Neural crest cell (in vitro differentiated cells): ENCODE data around the gene HSBP1L1. TPM values are rescaled to one million over a fixed set of nuclear protein-coding genes. Genes with fewer than 3 reads are reported as not detected.

ENCODE experiments used
- DNase-seq: peaks from one replicate; pipeline ENCODE4 v3.0.0; 2021; ENCODE audit warnings: low read depth, mixed read lengths, low spot score
- H3K27ac Mint-ChIP-seq: one replicate; pipeline ENCODE4 v1.8.0; 2021; ENCODE audit warnings: mild to moderate bottlenecking, mixed read lengths; ENCODE audit not compliant: unreplicated experiment
- H3K27me3 Mint-ChIP-seq: 2 replicates; pipeline ENCODE4 v1.8.0; 2021; ENCODE audit warnings: low read depth, mild to moderate bottlenecking, mixed read lengths
- H3K36me3 Mint-ChIP-seq: 2 replicates; pipeline ENCODE4 v1.8.0; 2021; ENCODE audit warnings: low read depth, mild to moderate bottlenecking, mixed read lengths
- H3K4me1 Mint-ChIP-seq: 2 replicates; pipeline ENCODE4 v1.8.0; 2021; ENCODE audit warnings: mixed read lengths
- H3K4me3 Mint-ChIP-seq: one replicate; pipeline ENCODE4 v1.8.0; 2021; ENCODE audit warnings: mild to moderate bottlenecking, mixed read lengths
- H3K9me3 Mint-ChIP-seq: 2 replicates; pipeline ENCODE4 v1.8.0; 2021; ENCODE audit warnings: mixed read lengths
- long read RNA-seq: library from polyadenylated mRNA; unstranded; transcript quantifications from one replicate; pipeline ENCODE4 v2.0.0, GENCODE V29; 2020
- total RNA-seq: library from RNA; stranded (reverse); gene quantifications from 2 replicates; pipeline ENCODE4 v1.2.1, GENCODE V29; 2021
- TF ChIP-seq, protein P1 (sequence below): fragments of 200-600 bp; sonication (generic); conservative IDR thresholded peaks from 2 replicates; pipeline ENCODE4 v1.5.0; 2021; ENCODE audit warnings: antibody characterized with exemption, mild to moderate bottlenecking

The HSBP1L1 gene
- 0.58 TPM in 1 of 2 replicates, not detected in the other for total RNA-seq
- long read RNA-seq, result 0 reads

DNA sequence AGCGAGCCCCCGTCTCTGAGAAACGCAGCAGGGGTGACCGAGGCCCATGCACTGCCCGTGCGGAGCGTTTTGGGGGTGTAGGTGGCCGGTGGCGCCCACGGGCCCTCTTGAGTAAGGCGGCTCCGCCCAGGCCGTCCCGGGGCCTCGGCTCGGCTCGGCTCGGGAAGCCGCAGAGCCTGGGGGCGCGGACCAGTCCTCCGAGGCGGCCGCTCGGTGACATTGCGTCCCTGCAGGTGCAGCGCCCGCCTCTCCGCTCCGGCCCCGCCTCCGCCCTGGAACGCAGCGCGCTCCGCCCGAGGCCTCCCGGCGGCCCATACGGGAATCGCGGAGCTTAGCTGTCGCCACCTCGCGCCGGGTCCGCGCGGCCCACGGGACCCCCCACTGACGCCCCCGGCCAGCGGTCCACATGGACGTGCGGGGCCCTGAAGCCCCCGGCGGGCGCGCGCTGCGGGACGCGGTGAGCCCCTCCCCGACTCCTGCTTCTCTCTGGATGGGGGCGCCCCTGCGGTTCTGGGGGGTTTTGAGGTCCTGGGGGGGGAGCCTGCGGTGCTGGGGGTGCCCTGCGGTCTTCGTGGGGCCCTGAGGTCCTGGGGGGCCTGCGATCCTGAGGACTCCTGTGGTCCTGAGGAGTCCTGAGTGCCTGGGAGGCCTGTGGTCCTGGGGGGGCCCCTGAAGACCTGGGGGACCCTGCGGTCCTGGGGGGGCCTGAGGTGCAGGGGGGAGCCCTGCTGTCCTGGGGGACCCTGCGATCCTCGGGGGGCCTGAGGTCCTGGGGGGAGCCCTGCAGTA, at the start of gene HSBP1L1:
Gene HSBP1L1 (plus strand): TSS at position 314 of the 789 bp plus-strand sequence. CDS start 93 bp downstream, at position 407.
- Mint-ChIP-seq H3K27ac (no peak within 1 kb of the TSS), H3K36me3 (peaks cover 4% of the 10 kb centered on the region), H3K4me3 (peak within 1 kb of the TSS; percentile 14), H3K4me1 (peaks cover 27% of the 10 kb centered on the region), H3K27me3 (peaks cover 35% of the 10 kb centered on the region), H3K9me3 (no peaks in the 10 kb centered on the region)
- TF ChIP-seq, protein P1, sequence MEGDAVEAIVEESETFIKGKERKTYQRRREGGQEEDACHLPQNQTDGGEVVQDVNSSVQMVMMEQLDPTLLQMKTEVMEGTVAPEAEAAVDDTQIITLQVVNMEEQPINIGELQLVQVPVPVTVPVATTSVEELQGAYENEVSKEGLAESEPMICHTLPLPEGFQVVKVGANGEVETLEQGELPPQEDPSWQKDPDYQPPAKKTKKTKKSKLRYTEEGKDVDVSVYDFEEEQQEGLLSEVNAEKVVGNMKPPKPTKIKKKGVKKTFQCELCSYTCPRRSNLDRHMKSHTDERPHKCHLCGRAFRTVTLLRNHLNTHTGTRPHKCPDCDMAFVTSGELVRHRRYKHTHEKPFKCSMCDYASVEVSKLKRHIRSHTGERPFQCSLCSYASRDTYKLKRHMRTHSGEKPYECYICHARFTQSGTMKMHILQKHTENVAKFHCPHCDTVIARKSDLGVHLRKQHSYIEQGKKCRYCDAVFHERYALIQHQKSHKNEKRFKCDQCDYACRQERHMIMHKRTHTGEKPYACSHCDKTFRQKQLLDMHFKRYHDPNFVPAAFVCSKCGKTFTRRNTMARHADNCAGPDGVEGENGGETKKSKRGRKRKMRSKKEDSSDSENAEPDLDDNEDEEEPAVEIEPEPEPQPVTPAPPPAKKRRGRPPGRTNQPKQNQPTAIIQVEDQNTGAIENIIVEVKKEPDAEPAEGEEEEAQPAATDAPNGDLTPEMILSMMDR, result peak; percentile 39
- DNase-seq, result peak; percentile 64

DNA sequence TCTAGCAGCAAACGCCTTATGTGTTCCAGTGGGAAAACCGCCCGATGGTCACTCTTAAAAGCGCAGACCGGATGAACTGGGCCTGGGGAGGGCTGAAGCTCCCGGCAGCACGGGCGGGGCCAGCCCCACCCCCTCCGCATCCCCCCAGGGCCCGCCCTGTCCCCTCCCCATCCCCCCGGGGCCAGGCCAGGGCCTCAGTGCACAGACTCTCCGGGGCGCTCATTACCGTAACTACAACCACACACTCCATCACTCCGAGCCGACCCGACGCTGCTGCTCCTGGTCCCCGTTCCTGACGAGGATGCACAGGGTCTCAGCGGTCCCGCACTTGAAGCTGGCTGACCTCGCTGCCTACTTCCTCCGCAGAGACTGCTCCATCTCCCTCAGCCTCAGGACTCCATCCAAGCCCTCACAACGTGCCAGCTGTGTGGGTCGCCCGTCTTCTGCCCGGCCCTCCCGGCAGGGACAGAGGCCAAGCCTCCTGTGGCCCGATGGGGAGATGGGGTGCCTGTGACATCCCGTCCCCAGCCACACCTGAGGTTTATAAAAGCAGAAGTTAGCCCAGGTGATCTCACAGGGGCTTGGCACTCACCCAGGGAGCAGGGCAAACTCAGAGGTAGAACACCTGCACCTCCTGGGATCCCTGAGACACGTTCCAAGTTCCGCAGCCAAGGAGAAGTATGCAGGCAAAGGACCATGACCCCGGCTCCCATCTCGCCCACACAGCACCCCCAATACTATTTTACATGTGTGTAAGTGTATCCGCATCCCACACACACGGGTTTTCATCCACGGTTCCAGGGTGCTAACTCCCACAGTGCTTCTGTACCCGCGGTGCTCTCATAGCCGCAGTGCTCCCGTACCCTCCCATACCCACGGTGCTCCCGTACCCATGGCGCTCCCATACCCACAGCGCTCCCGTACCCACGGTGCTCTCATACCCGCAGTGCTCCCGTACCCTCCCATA, 49.0 kb upstream of the HSBP1L1 start:
- Mint-ChIP-seq H3K4me1 (peaks cover 4% of the 10 kb centered on the region), H3K9me3 (no peaks in the 10 kb centered on the region), H3K4me3 (no peak overlapping the region), H3K27me3 (no peaks in the 10 kb centered on the region), H3K27ac (no peak overlapping the region), H3K36me3 (peaks cover 30% of the 10 kb centered on the region)
- TF ChIP-seq, protein P1, result no peak
- DNase-seq, result no peak

DNA sequence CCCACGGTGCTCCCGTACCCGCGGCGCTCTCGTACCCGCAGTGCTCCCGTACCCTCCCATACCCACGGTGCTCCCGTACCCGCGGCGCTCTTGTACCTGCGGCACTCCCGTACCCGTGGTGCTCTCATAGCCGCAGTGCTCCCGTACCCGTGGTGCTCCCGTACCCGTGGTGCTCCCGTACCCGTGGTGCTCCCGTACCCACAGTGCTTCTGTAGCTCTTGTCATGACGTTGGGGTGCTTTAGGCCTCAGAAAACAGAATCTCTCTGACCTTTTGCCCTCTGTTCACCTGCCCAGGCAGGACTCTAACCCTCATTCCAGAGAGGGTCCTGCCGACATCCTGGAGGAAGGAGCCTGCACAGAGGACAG, 48.3 kb upstream of the HSBP1L1 start:
- TF ChIP-seq, protein P1, result no peak
- H3K36me3 Mint-ChIP-seq, result peaks cover 30% of the 10 kb centered on the region
- H3K27ac Mint-ChIP-seq, result no peak overlapping the region
- peaks cover 4% of the 10 kb centered on the region for H3K4me1 Mint-ChIP-seq
- DNase-seq, result no peak
- H3K27me3 Mint-ChIP-seq, result no peaks in the 10 kb centered on the region
- no peak overlapping the region for H3K4me3 Mint-ChIP-seq
- no peaks in the 10 kb centered on the region for H3K9me3 Mint-ChIP-seq

- H3K27ac Mint-ChIP-seq, result no peak overlapping the region
- no peaks in the 10 kb centered on the region for H3K9me3 Mint-ChIP-seq
- TF ChIP-seq, protein P1, result no peak
- no peaks in the 10 kb centered on the region for H3K27me3 Mint-ChIP-seq
- peaks cover 4% of the 10 kb centered on the region for H3K4me1 Mint-ChIP-seq
- no peak for DNase-seq
- no peak overlapping the region for H3K4me3 Mint-ChIP-seq
- peaks cover 30% of the 10 kb centered on the region for H3K36me3 Mint-ChIP-seq
Observed at GRCh38 chr18:79916546-79917168, 47.8 kb upstream of the HSBP1L1 start.

DNA sequence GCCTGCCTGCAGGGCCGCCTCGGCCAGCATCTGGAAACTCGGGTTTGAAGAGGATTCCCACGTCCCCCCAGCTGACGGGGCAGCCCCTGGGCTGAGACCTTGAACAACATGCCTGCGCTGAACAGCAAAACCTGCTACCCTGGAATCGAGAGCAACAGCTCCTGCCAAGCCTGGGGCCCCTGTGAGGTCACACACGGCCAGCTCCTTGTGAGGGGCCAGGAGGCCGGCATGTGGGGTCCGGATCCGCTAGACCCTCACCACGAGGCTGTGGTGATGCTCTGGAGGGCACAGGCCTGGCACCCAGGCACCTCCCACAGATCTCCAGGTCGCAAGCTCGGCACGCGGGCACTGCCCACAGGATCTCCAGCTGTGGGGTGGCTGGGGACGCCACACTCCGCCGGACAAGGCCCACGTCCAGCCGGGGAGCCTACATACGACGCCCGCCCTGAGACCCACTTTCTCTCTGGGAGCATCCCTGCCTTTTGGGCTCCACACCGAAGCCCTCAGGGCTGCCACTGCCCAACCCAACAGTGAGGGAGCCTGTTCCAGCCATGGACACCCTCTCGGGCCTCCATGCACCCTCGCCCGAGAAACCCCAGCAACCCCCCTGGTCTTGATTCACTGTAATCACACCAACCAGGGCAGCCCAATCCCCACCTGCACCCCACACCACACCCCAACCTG, 47.1 kb upstream of the HSBP1L1 start:
- DNase-seq, result no peak
- Mint-ChIP-seq H3K9me3 (no peaks in the 10 kb centered on the region), H3K27ac (no peak overlapping the region), H3K4me1 (peaks cover 4% of the 10 kb centered on the region), H3K27me3 (no peaks in the 10 kb centered on the region), H3K4me3 (no peak overlapping the region), H3K36me3 (peaks cover 26% of the 10 kb centered on the region)
- TF ChIP-seq, protein P1, result no peak
